NCI-H1048 (cell line): ENCODE data around the gene PNMA1.
"Not testable (repeated sequence)": the region's sequence is repeated elsewhere in the genome, so short reads cannot be mapped to it uniquely, and the experiment has no call there.

Source experiments
- DNase-seq: peaks from one replicate; lab custom pipeline; 2025; lab: John Stamatoyannopoulos, UW

Gene PNMA1

GRCh38 chr14:73715707-73716106 is 1.5 kb upstream of the PNMA1 start:
- no peak for DNase-seq

- no peak for DNase-seq
Observed at GRCh38 chr14:73714656-73715081, 485 bp upstream of the PNMA1 start.

- DNase-seq = no peak
Observed at GRCh38 chr14:73713206-73713802, 880 bp downstream of the PNMA1 start.

- no peak for DNase-seq
Observed at GRCh38 chr14:73712540-73713180, 1.5 kb downstream of the PNMA1 start.

DNA sequence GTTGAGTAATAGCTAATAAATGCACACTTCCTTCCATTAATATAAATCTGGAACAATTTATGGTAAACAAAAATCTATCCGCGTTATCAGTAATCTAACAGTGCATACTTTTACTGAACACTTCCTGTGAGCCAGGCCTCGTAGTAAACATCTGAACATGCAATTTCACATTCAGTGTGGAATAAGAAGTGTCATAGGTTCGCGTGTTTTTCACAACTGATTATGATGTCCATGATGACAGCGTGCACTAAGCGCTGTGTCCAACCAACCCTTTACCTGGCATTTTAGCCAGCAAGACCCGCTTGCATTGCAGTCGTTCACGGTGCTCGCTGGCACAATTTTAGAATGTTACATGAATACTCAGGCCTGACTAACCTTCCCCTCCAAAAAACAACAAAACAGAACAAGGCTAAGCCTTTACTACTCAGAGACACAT is 2.1 kb downstream of the PNMA1 start:
- no peak for DNase-seq

DNA sequence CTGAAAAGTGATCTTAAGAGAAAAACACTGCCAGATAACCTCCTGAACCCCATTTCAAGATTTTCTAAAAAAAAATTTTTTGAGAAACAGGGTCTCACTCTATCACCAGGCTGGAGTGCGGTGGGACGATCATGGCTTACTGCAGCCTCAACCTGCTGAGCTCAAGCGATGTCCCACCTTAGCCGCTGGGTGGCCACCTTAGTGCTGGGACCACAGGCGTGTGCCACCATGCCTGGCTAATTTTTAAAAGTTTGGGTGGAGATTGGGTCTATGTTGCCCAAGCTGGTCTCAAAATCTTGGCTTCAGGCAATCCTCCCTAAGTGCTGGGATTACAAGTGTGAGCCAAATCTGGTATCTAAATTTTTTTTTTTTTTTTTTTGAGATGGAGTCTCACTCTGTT is 3.4 kb downstream of the PNMA1 start:
- DNase-seq = no peak

DNA sequence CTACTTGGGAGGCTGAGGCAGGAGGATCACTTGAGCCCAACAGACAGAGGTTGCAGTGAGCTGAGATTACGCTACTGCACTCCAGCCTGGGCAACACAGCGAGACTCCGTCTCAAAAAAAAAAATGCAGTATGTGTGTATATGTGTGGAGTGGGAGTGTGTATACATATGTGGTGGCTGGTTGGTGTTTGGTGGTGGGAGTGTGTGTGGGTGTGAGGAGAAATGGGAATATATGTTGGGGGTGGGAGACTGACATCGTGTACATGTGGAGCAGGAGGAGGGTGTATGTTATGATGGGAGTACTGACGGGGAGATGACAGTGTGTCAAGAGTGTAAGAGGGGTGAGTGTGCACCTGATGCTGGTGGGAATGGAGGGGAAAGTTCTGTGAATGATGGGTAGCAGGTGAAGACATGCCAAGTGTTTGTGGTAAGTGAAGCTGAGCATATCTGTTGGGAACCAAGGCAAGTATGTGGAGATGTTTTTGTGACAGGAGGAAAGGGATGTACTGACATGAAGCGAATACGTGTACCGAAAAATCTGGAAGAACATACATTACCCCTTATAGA is 4.2 kb downstream of the PNMA1 start:
- DNase-seq = no peak

DNA sequence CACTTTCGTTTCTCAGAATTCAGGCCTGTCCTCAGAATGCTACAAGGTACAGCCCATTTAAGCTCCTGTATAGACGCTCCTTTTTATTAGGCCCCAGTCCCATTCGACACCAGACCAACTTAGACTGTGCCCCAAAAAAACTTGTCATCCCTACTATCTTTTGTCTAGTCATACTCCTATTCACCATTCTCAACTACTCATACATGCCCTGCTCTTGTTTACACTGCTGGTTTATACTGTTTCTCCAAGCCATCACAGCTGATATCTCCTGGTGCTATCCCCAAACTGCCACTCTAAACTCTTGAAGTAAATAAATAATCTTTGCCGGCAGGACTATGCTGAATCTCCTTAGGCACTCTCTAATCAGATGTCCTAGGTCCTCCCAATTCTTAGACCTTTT is 6.1 kb downstream of the PNMA1 start:
- not testable (repeated sequence) for DNase-seq

GRCh38 chr14:73700325-73700724 is 13.9 kb downstream of the PNMA1 start:
- DNase-seq = no peak

DNA sequence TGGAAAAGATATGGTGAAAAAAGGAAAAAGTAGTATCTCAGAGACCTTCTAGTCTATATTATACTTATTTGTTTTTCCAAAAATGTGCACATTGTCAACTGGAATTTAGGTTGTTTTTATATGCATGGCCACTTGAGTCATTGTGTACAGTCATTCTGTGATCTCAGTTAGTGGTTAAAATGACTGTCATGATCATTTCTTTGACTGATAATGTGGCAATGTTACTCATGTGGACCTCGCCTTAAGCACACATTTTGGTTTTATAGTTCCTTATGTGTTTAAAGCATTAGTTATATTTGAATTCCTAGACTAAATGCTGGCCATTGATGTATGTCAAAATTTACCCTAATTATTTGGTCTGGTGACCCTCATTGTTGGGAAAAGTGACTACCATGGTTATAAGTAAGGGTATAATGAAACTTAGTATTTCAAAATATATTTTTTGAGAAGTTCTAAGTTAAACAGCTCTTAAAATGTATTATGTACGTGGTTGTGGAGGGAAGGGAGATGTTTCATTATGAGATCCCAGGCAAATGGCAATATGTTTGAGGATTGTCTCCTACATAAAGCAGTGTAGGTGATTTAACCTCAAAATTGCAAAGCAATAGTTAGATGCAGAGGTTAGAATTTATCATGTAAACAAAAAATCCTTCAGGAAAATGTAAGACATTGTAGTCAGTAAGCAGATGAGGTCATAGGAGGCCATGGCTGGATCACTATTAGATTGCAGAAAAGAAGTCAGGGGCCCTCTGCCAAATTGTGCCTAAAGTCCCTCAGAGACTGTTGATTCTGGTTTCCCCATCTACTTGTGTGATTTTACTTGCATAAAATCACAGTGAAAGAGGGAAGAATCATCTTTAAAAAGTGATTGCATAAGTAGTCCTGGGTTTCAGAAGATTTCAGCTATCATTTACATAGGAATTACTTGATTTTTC is 17.5 kb downstream of the PNMA1 start:
- no peak for DNase-seq

DNA sequence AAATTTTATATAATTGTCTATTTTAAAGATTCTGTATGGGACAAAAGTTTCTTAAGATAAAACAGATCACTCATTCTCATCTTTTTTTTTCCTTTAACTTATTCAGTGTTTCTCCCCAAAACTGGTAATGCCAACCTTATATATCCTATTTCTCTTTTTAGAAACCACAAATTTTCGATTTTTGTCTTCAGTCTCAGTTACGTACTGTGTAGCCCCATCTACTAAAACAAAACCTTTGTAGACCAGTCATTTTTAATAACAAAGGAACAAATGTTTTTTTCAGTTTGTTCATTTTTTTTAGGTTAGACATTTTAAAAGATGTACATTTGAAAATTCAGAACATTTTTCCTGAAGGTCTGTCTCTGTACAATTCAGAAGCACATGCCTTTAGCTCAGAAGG is 18.2 kb downstream of the PNMA1 start:
- DNase-seq = no peak

DNA sequence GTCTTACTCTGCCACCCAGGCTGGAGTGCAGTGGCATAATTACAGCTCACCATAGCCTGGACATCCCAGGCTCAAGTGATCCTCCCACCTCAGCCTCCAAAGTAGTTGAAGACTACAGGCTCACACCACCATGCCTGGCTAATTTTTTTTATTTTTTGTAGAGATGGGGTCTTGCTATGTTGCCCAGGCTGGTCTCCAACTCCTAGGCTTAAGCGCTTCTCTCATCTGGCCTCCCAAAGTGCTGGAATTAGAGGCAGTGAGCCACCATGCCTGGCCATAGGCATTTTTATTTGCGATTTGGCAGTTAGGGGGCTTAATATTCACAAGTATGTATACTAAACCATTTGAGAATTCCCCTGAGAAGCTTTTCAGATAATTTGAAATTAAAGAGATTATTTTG is 19.1 kb downstream of the PNMA1 start:
- no peak for DNase-seq

DNA sequence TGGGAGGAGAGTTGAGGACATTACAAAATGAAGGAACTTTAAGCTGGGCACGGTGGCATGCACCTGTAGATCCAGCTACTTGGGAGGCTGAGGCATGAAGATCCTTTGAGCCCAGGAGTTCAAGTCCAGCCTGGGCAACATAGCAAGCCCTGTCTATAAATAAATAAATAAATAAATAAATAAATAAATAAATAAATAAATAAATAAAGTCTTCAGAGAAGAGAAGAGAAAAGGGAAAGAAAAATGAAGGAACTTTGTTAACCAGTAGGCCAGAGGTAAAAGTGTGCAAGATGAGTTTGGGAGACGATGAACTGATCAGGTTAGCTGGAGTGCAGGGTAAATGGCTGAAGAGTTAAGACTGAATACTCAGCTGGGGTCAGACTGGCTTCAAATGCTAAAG is 20.1 kb downstream of the PNMA1 start:
- DNase-seq = no peak

DNA sequence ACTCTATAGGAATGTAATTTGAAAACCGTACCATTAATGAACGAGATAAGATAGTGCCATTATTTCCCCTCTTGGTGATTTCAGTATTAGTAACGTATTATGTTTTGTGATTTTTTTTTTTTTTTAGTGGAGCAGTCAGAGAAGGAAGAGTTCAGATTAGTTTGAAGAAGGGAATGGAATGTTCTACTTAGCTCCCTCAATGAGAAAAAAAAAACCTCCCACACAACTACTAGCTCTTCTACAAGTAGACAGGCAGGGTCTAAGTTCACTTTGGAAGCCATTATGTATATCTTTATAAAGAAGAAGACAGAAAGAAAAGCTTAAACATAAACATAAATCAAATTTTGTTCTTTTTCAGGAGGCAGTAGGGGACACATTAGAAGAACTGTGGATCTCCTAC is 27.3 kb downstream of the PNMA1 start:
- no peak for DNase-seq

DNA sequence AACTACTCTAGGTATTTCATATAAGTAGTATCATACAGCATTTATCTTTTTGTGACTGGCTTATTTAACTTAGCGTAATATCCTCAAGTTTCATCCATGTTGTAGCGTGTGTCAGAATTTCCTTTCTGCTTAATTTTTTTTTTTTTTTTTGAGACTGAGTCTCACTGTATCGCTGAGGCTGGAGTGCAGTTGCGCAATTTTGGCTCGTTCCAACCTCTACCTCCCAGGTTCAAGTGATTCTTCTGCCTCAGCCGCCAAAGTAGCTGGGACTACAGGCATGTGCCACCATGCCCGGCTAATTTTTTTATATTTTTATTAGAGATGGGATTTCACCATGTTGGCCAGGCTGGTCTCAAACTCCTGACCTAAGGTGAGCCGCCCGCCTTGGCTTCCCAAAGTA is 28.9 kb downstream of the PNMA1 start:
- no peak for DNase-seq

DNA sequence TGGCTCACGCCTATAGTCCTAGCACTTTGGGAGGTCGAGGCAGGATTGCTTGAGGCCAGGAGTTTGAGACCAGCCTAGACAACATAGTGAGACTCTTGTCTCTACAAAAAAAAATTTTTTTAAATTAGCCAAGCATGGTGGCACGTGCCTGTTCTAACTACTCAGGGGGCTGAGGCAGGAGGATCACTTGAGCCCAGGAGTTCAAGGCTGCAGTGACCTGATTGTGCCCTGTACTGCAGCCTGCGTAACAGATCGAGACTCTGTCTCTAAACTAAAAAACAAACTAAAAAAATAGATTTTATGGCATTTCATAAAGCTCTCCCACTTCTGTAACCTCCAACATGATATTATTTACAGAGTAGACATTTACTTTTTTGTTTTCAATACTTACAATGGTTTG is 29.6 kb downstream of the PNMA1 start:
- DNase-seq = no peak

GRCh38 chr14:73680821-73681220 is 33.4 kb downstream of the PNMA1 start:
- no peak for DNase-seq

- DNase-seq = no peak
Observed at GRCh38 chr14:73678698-73679097, 35.5 kb downstream of the PNMA1 start.

DNA sequence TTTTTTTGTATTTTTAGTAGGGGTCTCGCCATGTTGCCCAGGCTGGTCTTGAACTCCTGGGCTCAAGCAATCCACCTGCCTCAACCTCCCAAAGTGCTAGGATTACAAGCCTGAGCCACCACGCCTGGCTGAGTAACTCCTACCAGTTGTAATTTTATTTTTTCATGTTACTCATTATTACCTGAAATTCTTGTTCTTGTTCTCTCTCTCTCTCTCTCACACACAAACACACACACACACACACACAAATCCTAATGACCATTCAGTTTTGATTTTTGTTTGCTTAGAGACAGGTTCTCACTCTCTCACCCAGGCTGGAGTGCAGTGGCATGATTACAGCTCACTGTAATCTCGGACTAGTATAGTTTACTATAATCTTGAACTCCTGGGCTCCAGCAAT is 39.2 kb downstream of the PNMA1 start:
- no peak for DNase-seq

- DNase-seq = no peak
Observed at GRCh38 chr14:73667854-73668253, 46.3 kb downstream of the PNMA1 start.

DNA sequence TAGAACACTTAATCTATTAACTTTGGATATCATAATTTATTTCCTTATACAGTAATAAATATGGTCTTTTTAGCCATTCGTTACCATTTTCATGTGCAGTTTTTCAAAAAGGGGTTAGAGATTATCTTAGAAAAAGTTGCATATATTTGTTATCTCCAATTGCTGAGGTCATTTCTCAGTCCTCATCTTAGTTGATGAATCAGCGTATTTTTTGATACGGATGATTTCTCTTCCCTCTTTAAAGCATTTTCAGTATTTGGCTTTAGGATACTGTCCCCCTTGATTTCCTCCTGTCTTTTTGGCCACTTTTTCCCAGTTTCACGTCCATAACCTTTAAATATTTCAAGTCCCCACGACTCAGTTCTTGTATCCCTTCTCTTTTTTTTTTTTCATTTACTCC is 47.6 kb downstream of the PNMA1 start:
- no peak for DNase-seq

- DNase-seq = no peak
Observed at GRCh38 chr14:73665130-73665529, 49.1 kb downstream of the PNMA1 start.
